ENCODE results near the gene TGFB3. TPM values are rescaled to one million over a fixed set of nuclear protein-coding genes. Genes with fewer than 3 reads are reported as not detected.

Gene TGFB3
- total RNA-seq, 1 donor: 14.2 TPM

DNA sequence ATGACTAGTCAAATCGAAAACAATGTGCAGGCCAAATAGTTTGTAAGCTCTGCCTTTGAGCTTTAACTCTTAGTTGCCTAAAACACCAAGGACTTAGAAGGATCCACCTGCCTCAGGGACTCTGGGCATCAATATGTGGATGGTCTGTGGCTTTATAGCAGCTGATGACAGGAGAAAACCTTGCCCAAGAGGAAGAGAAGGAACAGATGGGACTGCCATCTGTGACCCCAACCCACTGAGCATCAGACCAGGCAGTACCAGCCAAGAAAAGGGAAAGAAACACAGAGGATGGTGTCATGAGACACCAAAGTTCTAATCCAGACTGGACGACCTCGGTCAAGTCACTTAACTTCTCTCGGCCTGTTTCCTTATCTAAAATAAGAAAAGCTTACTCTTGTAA, 12.7 kb downstream of the TGFB3 start:
- DNase-seq (ENCODE audit: low read depth): no peak
- H3K4me3 ChIP-seq (ENCODE audit: low read depth, low read length): no peak overlapping the region
- TF ChIP-seq, protein P1, sequence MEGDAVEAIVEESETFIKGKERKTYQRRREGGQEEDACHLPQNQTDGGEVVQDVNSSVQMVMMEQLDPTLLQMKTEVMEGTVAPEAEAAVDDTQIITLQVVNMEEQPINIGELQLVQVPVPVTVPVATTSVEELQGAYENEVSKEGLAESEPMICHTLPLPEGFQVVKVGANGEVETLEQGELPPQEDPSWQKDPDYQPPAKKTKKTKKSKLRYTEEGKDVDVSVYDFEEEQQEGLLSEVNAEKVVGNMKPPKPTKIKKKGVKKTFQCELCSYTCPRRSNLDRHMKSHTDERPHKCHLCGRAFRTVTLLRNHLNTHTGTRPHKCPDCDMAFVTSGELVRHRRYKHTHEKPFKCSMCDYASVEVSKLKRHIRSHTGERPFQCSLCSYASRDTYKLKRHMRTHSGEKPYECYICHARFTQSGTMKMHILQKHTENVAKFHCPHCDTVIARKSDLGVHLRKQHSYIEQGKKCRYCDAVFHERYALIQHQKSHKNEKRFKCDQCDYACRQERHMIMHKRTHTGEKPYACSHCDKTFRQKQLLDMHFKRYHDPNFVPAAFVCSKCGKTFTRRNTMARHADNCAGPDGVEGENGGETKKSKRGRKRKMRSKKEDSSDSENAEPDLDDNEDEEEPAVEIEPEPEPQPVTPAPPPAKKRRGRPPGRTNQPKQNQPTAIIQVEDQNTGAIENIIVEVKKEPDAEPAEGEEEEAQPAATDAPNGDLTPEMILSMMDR (IDR thresholded peaks at IDR 0.05; ENCODE audit: insufficient read depth, low read depth, low read length): no peak

GRCh38 chr14:75968456-75968855, 13.3 kb downstream of the TGFB3 start:
- TF ChIP-seq, protein P1 (IDR thresholded peaks at IDR 0.05; ENCODE audit: insufficient read depth, low read depth, low read length): no peak
- peak; percentile 38 for DNase-seq (ENCODE audit: low read depth)
- H3K4me3 ChIP-seq (ENCODE audit: low read depth, low read length): no peak overlapping the region

GRCh38 chr14:75967866-75968265, 13.9 kb downstream of the TGFB3 start:
- DNase-seq (ENCODE audit: low read depth): no peak
- TF ChIP-seq, protein P1 (IDR thresholded peaks at IDR 0.05; ENCODE audit: insufficient read depth, low read depth, low read length): no peak
- H3K4me3 ChIP-seq (ENCODE audit: low read depth, low read length): no peak overlapping the region

DNA sequence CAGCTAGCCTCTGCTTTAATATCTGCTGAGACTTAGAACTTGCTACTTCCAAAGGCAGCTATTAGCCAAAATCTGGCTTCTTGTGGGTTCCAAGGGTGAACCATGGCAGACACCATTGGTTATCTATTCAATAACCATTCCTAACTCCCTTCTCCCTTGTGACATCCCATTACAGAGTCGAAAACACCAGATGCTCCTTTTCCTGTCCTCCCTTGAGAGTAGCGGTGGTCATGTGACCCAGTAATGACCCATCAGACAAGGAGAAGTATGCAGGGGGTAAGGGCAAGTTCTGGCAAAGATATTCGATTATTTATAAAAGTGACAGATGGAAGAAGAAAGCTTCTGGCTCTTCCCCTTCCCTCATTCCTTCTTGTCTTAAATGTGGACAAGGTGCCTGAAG, 20.1 kb downstream of the TGFB3 start:
- TF ChIP-seq, protein P1 (IDR thresholded peaks at IDR 0.05; ENCODE audit: insufficient read depth, low read depth, low read length): no peak
- H3K4me3 ChIP-seq (ENCODE audit: low read depth, low read length): no peak overlapping the region
- DNase-seq (ENCODE audit: low read depth): no peak

GRCh38 chr14:75960231-75960630, 21.6 kb downstream of the TGFB3 start:
- TF ChIP-seq, protein P1 (IDR thresholded peaks at IDR 0.05; ENCODE audit: insufficient read depth, low read depth, low read length): no peak
- no peak overlapping the region for H3K4me3 ChIP-seq (ENCODE audit: low read depth, low read length)
- no peak for DNase-seq (ENCODE audit: low read depth)

GRCh38 chr14:75959031-75959430, 22.8 kb downstream of the TGFB3 start:
- DNase-seq (ENCODE audit: low read depth): no peak
- TF ChIP-seq, protein P1 (IDR thresholded peaks at IDR 0.05; ENCODE audit: insufficient read depth, low read depth, low read length): no peak
- no peak overlapping the region for H3K4me3 ChIP-seq (ENCODE audit: low read depth, low read length)

GRCh38 chr14:75952489-75952888, 29.3 kb downstream of the TGFB3 start:
- no peak for DNase-seq (ENCODE audit: low read depth)
- TF ChIP-seq, protein P1 (IDR thresholded peaks at IDR 0.05; ENCODE audit: insufficient read depth, low read depth, low read length): no peak
- no peak overlapping the region for H3K4me3 ChIP-seq (ENCODE audit: low read depth, low read length)

All from fibroblast of villous mesenchyme (primary cell).